Loucy (cell line): Measurements from ENCODE around the gene FOXO3.

Experiments
- CTCF ChIP-seq: fragments of 200-600 bp; sonication (generic); conservative IDR thresholded peaks from 2 replicates; pipeline ENCODE4 v1.5.1; 2014; ENCODE audit warnings: mild to moderate bottlenecking, antibody characterized with exemption, low read length
- EZH2phosphoT487 ChIP-seq: fragments of 200-600 bp; IDR thresholded peaks from 2 replicates; pipeline ENCODE4 v1.6.1; 2018; ENCODE audit warnings: antibody characterized with exemption, mild to moderate bottlenecking, moderate library complexity, borderline replicate concordance

GRCh38 chr6:108640104-108640503 lies 79.4 kb downstream of the FOXO3 start:
- no peak for TF ChIP-seq CTCF
- TF ChIP-seq EZH2phosphoT487, result no peak
